SIG-M5 treated with dmso at 0.1 percent for 504 hours (cell line): ENCODE measurements around the gene IDH2.
"Not testable (repeated sequence)": the region's sequence is repeated elsewhere in the genome, so short reads cannot be mapped to it uniquely, and the experiment has no call there.

Source experiments
- DNase-seq: peaks from one replicate; lab custom pipeline; 2025; ENCODE audit not compliant: unreplicated experiment; lab: John Stamatoyannopoulos, UW

The IDH2 gene

GRCh38 chr15:90115783-90116182, 13.5 kb upstream of the IDH2 start:
- no peak for DNase-seq

- no peak for DNase-seq
Observed at GRCh38 chr15:90114451-90114901, 12.2 kb upstream of the IDH2 start.

- DNase-seq, result no peak
Observed at GRCh38 chr15:90113166-90113565, 10.9 kb upstream of the IDH2 start.

- DNase-seq, result not testable (repeated sequence)
Observed at GRCh38 chr15:90109163-90109751, 7.0 kb upstream of the IDH2 start.

GRCh38 chr15:90108038-90108437, 5.8 kb upstream of the IDH2 start:
- not testable (repeated sequence) for DNase-seq

- peak; percentile 12 for DNase-seq
Observed at GRCh38 chr15:90106522-90107117, 4.4 kb upstream of the IDH2 start.

- no peak for DNase-seq
Observed at GRCh38 chr15:90105521-90105920, 3.3 kb upstream of the IDH2 start.

GRCh38 chr15:90104551-90104950, 2.3 kb upstream of the IDH2 start:
- no peak for DNase-seq

GRCh38 chr15:90103701-90104329, 1.5 kb upstream of the IDH2 start:
- no peak for DNase-seq

- DNase-seq, result peak; percentile 70
Observed at GRCh38 chr15:90101130-90101968, 919 bp downstream of the IDH2 start.

GRCh38 chr15:90099868-90100831, 2.1 kb downstream of the IDH2 start:
- no peak for DNase-seq

GRCh38 chr15:90099072-90099867, 3.0 kb downstream of the IDH2 start:
- no peak for DNase-seq

GRCh38 chr15:90097475-90097874, 4.8 kb downstream of the IDH2 start:
- DNase-seq, result peak; percentile 55

GRCh38 chr15:90095521-90095959, 6.7 kb downstream of the IDH2 start:
- peak; percentile 67 for DNase-seq

- DNase-seq, result no peak
Observed at GRCh38 chr15:90091156-90091931, 10.9 kb downstream of the IDH2 start.

- no peak for DNase-seq
Observed at GRCh38 chr15:90090226-90090848, 11.9 kb downstream of the IDH2 start.

GRCh38 chr15:90087454-90088154, 14.7 kb downstream of the IDH2 start:
- DNase-seq, result peak; percentile 10

GRCh38 chr15:90086868-90087268, 15.4 kb downstream of the IDH2 start:
- DNase-seq, result peak; percentile 51
